ENCODE results near the gene RNF2. TPM values are rescaled to one million over a fixed set of nuclear protein-coding genes. Genes with fewer than 3 reads are reported as not detected.

Gene RNF2
- polyA plus RNA-seq, 1 donor (not counting 4 experiments of a cell fraction or from before 2014, with no cell fraction given) = 29.2 TPM

- no peak overlapping the region for H2AFZ ChIP-seq (ENCODE audit: control insufficient read depth, low read length)
- H3K27ac ChIP-seq (ENCODE audit: control insufficient read depth, insufficient read depth, low read length) = no peak overlapping the region
- dilution Hi-C loops (cut with MboI; ENCODE audit: extremely low pct_ligation_motif_present, low sequenced_read_pairs) = no loop called here
- H3K4me3 ChIP-seq (ENCODE audit: control insufficient read depth in 2 of 3, extremely low read depth in 1 of 3, insufficient read depth in 2 of 3, low read depth in 1 of 3, low read length in 3 of 3) = no peak overlapping the region
- FAIRE-seq = no peak
- H3K4me1 ChIP-seq (ENCODE audit: control insufficient read depth, extremely low read depth, insufficient read depth, low read length) = no peaks in the 10 kb centered on the region
- no peak overlapping the region for H3K9ac ChIP-seq (ENCODE audit: control insufficient read depth, extremely low read depth, insufficient read depth, low read length)
- DNase-seq (ENCODE audit: low read depth, low spot score) = no peak
- no peak overlapping the region for H3K4me2 ChIP-seq (ENCODE audit: control insufficient read depth, extremely low read depth, insufficient read depth, low read depth, low read length)
- no peaks in the 10 kb centered on the region for H3K27me3 ChIP-seq (ENCODE audit: control insufficient read depth, extremely low read depth, insufficient read depth, low read length)
- no peaks in the 10 kb centered on the region for H4K20me1 ChIP-seq (ENCODE audit: control insufficient read depth, extremely low read depth, insufficient read depth, low read length)
- H3K36me3 ChIP-seq (ENCODE audit: control insufficient read depth in 2 of 2, extremely low read depth in 1 of 2, insufficient read depth in 2 of 2, low read length in 2 of 2) = no peaks in the 10 kb centered on the region
- H3K9me3 ChIP-seq (ENCODE audit: control insufficient read depth, low read depth, low read length) = no peaks in the 10 kb centered on the region
- H3K9me1 ChIP-seq (ENCODE audit: control insufficient read depth, extremely low read depth, insufficient read depth, low read length) = no peaks in the 10 kb centered on the region
- TF ChIP-seq EZH2 (IDR thresholded peaks at IDR 0.05; ENCODE audit: low read length) (no peak), CTCF (optimal IDR thresholded peaks at IDR 0.05 in 1 of 3, IDR thresholded peaks at IDR 0.05 in 1 of 3, conservative IDR thresholded peaks at IDR 0.05 in 1 of 3; ENCODE audit: extremely low read depth in 1 of 3, insufficient read depth in 2 of 3, low read length in 3 of 3) (no peak)
- H3K79me2 ChIP-seq (ENCODE audit: control insufficient read depth, insufficient read depth, low read length) = no peaks in the 10 kb centered on the region
These were observed 5.0 kb upstream of the RNF2 start for GRCh38 chr1:185040408-185040735.

GRCh38 chr1:185041742-185042141, 3.6 kb upstream of the RNF2 start:
- no peaks in the 10 kb centered on the region for H3K27me3 ChIP-seq (ENCODE audit: control insufficient read depth, extremely low read depth, insufficient read depth, low read length)
- TF ChIP-seq CTCF (optimal IDR thresholded peaks at IDR 0.05 in 1 of 3, IDR thresholded peaks at IDR 0.05 in 1 of 3, conservative IDR thresholded peaks at IDR 0.05 in 1 of 3; ENCODE audit: extremely low read depth in 1 of 3, insufficient read depth in 2 of 3, low read length in 3 of 3) (no peak), EZH2 (IDR thresholded peaks at IDR 0.05; ENCODE audit: low read length) (no peak)
- DNase-seq (ENCODE audit: low read depth, low spot score) (no peak), FAIRE-seq (no peak)
- H3K4me2 ChIP-seq (ENCODE audit: control insufficient read depth, extremely low read depth, insufficient read depth, low read depth, low read length) = no peak overlapping the region
- H3K36me3 ChIP-seq (ENCODE audit: control insufficient read depth in 2 of 2, extremely low read depth in 1 of 2, insufficient read depth in 2 of 2, low read length in 2 of 2) = no peaks in the 10 kb centered on the region
- H3K9me1 ChIP-seq (ENCODE audit: control insufficient read depth, extremely low read depth, insufficient read depth, low read length) = no peaks in the 10 kb centered on the region
- H3K9me3 ChIP-seq (ENCODE audit: control insufficient read depth, low read depth, low read length) = no peaks in the 10 kb centered on the region
- dilution Hi-C loops (cut with MboI; ENCODE audit: extremely low pct_ligation_motif_present, low sequenced_read_pairs) = no loop called here
- H4K20me1 ChIP-seq (ENCODE audit: control insufficient read depth, extremely low read depth, insufficient read depth, low read length) = no peaks in the 10 kb centered on the region
- no peak overlapping the region for H2AFZ ChIP-seq (ENCODE audit: control insufficient read depth, low read length)
- H3K4me1 ChIP-seq (ENCODE audit: control insufficient read depth, extremely low read depth, insufficient read depth, low read length) = no peaks in the 10 kb centered on the region
- H3K27ac ChIP-seq (ENCODE audit: control insufficient read depth, insufficient read depth, low read length) = no peak overlapping the region
- H3K79me2 ChIP-seq (ENCODE audit: control insufficient read depth, insufficient read depth, low read length) = peaks cover 2% of the 10 kb centered on the region
- H3K9ac ChIP-seq (ENCODE audit: control insufficient read depth, extremely low read depth, insufficient read depth, low read length) = no peak overlapping the region
- H3K4me3 ChIP-seq (ENCODE audit: control insufficient read depth in 2 of 3, extremely low read depth in 1 of 3, insufficient read depth in 2 of 3, low read depth in 1 of 3, low read length in 3 of 3) = no peak overlapping the region

All from keratinocyte (primary cell).